Suprapubic skin (tissue), 3 donors: ENCODE results near the gene NID2.

Experiments
- CTCF ChIP-seq, 2 donors: fragments of 200-600 bp in 1 of 2; fragments of 450-650 bp in 1 of 2; sonication (generic) in 1 of 2; IDR thresholded peaks; one replicate each; pipeline ENCODE4 v1.5.1; 2016 to 2019; ENCODE audit warnings: antibody characterized with exemption in 2 of 2, mild to moderate bottlenecking in 1 of 2, moderate library complexity in 1 of 2
- POLR2A ChIP-seq, 2 donors: fragments of 450-650 bp; IDR thresholded peaks; one replicate each; pipeline ENCODE4 v1.6.1; 2017; ENCODE audit warnings: antibody characterized with exemption in 2 of 2, mild to moderate bottlenecking in 2 of 2, moderate library complexity in 2 of 2

- TF ChIP-seq CTCF (IDR thresholded peaks at IDR 0.05) = no peak
- no peak for TF ChIP-seq POLR2A (IDR thresholded peaks at IDR 0.05)
Observed at GRCh38 chr14:52081964-52082363, 13.1 kb upstream of the NID2 start.
